Keratinocyte (primary cell): ENCODE measurements around the gene CSMD2. TPM values are rescaled to one million over a fixed set of nuclear protein-coding genes. Genes with fewer than 3 reads are reported as not detected.

Source experiments
- DNase-seq: peaks from one replicate; pipeline ENCODE4 v3.0.0-alpha.2; 2011; ENCODE audit warnings: low read depth, missing footprints, low spot score
- FAIRE-seq: peaks from 2 replicates; lab custom pipeline; 2011; peaks lifted over from hg19 to GRCh38; lab: Jason Lieb, UNC
- H2AFZ ChIP-seq: 2 replicates; pipeline ENCODE4 v1.6.0; 2012; ENCODE audit warnings: low read length, control low read depth, inconsistent platforms; ENCODE audit not compliant: control insufficient read depth
- H3K27ac ChIP-seq: 2 replicates; pipeline ENCODE4 v1.5.1; 2011; ENCODE audit warnings: low read length; ENCODE audit not compliant: control insufficient read depth, insufficient read depth
- H3K27me3 ChIP-seq: 3 replicates; pipeline ENCODE4 v1.6.0; 2011; ENCODE audit warnings: low read length; ENCODE audit not compliant: control insufficient read depth, insufficient read depth; ENCODE audit errors: extremely low read depth
- H3K36me3 ChIP-seq, 2 experiments: 2 replicates in 1 of 2; 3 replicates in 1 of 2; pipeline ENCODE4 v1.5.1; 2011; ENCODE audit warnings: low read length in 2 of 2, mild to moderate bottlenecking in 1 of 2; ENCODE audit not compliant: control insufficient read depth in 2 of 2, insufficient read depth in 2 of 2; ENCODE audit errors: extremely low read depth in 1 of 2
- H3K4me1 ChIP-seq: 3 replicates; pipeline ENCODE4 v1.5.1; 2011; ENCODE audit warnings: low read length; ENCODE audit not compliant: control insufficient read depth, insufficient read depth; ENCODE audit errors: extremely low read depth
- H3K4me2 ChIP-seq: 3 replicates; pipeline ENCODE4 v1.6.0; 2011; ENCODE audit warnings: low read depth, low read length; ENCODE audit not compliant: control insufficient read depth, insufficient read depth; ENCODE audit errors: extremely low read depth
- H3K4me3 ChIP-seq, 3 experiments: fragments of 200-600 bp in 1 of 3; sonication (generic) in 1 of 3; 2 replicates in 2 of 3; 3 replicates in 1 of 3; pipeline ENCODE4 v1.5.1; 2011 to 2016; ENCODE audit warnings: low read length in 3 of 3, mild to moderate bottlenecking in 3 of 3, control low read depth in 2 of 3, inconsistent platforms in 1 of 3, low read depth in 1 of 3, mixed read lengths in 1 of 3, mixed run types in 1 of 3, moderate library complexity in 1 of 3; ENCODE audit not compliant: control insufficient read depth in 2 of 3, insufficient read depth in 2 of 3; ENCODE audit errors: extremely low read depth in 1 of 3
- H3K79me2 ChIP-seq: 2 replicates; pipeline ENCODE4 v1.6.0; 2012; ENCODE audit warnings: low read length; ENCODE audit not compliant: control insufficient read depth, insufficient read depth
- H3K9ac ChIP-seq: 3 replicates; pipeline ENCODE4 v1.6.0; 2011; ENCODE audit warnings: low read length; ENCODE audit not compliant: control insufficient read depth, insufficient read depth; ENCODE audit errors: extremely low read depth
- H3K9me1 ChIP-seq: 3 replicates; pipeline ENCODE4 v1.6.0; 2011; ENCODE audit warnings: low read length; ENCODE audit not compliant: control insufficient read depth, insufficient read depth; ENCODE audit errors: extremely low read depth
- H3K9me3 ChIP-seq: 2 replicates; pipeline ENCODE4 v1.5.1; 2012; ENCODE audit warnings: low read depth, low read length; ENCODE audit not compliant: control insufficient read depth
- H4K20me1 ChIP-seq: 3 replicates; pipeline ENCODE4 v1.6.0; 2011; ENCODE audit warnings: low read length; ENCODE audit not compliant: control insufficient read depth, insufficient read depth; ENCODE audit errors: extremely low read depth
- EZH2 ChIP-seq: IDR thresholded peaks from one replicate; pipeline ENCODE4 v1.6.1; 2012; ENCODE audit warnings: inconsistent platforms, mild to moderate bottlenecking, low read length, moderate library complexity
- dilution Hi-C: fragments of 300-500 bp; cut with MboI; formaldehyde crosslinking; loops from one replicate; pipeline ENCODE4 v1.7.0; 2020; ENCODE audit warnings: low sequenced_read_pairs; ENCODE audit not compliant: extremely low pct_ligation_motif_present
- polyA plus RNA-seq, 5 experiments: library from polyadenylated mRNA; depleted of rRNA in 3 of 5; stranded (reverse) in 3 of 5; stranded (forward) in 1 of 5; unstranded in 1 of 5; fragments of >200 nt; gene quantifications; 1 replicate in 1 of 5; 2 replicates in 3 of 5; 3 replicates in 1 of 5; pipeline versions ENCODE4 v1.2.1 to v1.2.3, GENCODE V29; 2011 to 2012; ENCODE audit warnings: missing spikeins in 2 of 5, low read depth in 1 of 5, low replicate concordance in 1 of 5
- TF ChIP-seq, protein P1 (sequence below), 3 experiments: IDR thresholded peaks in 1 of 3; conservative IDR thresholded peaks in 1 of 3; optimal IDR thresholded peaks in 1 of 3; 2 replicates in 2 of 3; 3 replicates in 1 of 3; pipeline versions ENCODE3 to v1.5.1; 2011; ENCODE audit warnings: low read length in 3 of 3, mild to moderate bottlenecking in 3 of 3, moderate library complexity in 2 of 3, control low read depth in 1 of 3, inconsistent platforms in 1 of 3; ENCODE audit not compliant: insufficient read depth in 2 of 3; ENCODE audit errors: extremely low read depth in 1 of 3

The CSMD2 gene
- polyA plus RNA-seq, 1 donor (not counting 4 experiments of a cell fraction or from before 2014, with no cell fraction given) = 2.0 TPM

DNA sequence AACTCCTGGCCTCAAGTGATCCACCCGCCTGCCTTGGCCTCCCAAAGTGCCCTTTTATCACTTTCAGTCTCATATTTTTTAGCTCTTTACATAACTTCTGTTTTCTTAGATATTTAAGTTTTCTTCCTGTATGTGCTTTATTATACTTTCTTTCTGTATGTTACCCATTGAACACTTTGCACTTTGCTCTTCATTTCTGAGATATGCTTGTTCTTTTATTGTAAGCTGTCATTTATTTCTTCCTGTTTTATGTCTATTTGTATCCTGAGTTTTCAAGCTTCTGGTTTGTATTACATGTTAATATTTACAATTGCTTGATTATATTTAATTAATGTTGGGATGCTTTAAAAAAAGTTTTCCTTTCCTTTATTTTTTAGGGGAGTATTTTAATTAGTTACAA lies 656.9 kb downstream of the CSMD2 start:
- Histone ChIP-seq H3K36me3 (no peaks in the 10 kb centered on the region), H3K79me2 (no peaks in the 10 kb centered on the region), H3K9me3 (no peaks in the 10 kb centered on the region), H2AFZ (no peak overlapping the region), H3K27ac (no peak overlapping the region), H3K4me1 (peaks cover 3% of the 10 kb centered on the region), H3K4me3 (no peak overlapping the region), H4K20me1 (no peaks in the 10 kb centered on the region), H3K9me1 (no peaks in the 10 kb centered on the region), H3K4me2 (no peak overlapping the region), H3K9ac (no peak overlapping the region), H3K27me3 (no peaks in the 10 kb centered on the region)
- TF ChIP-seq EZH2 = no peak
- TF ChIP-seq, protein P1, sequence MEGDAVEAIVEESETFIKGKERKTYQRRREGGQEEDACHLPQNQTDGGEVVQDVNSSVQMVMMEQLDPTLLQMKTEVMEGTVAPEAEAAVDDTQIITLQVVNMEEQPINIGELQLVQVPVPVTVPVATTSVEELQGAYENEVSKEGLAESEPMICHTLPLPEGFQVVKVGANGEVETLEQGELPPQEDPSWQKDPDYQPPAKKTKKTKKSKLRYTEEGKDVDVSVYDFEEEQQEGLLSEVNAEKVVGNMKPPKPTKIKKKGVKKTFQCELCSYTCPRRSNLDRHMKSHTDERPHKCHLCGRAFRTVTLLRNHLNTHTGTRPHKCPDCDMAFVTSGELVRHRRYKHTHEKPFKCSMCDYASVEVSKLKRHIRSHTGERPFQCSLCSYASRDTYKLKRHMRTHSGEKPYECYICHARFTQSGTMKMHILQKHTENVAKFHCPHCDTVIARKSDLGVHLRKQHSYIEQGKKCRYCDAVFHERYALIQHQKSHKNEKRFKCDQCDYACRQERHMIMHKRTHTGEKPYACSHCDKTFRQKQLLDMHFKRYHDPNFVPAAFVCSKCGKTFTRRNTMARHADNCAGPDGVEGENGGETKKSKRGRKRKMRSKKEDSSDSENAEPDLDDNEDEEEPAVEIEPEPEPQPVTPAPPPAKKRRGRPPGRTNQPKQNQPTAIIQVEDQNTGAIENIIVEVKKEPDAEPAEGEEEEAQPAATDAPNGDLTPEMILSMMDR (optimal IDR thresholded peaks at IDR 0.05 in 1 of 3, IDR thresholded peaks at IDR 0.05 in 1 of 3, conservative IDR thresholded peaks at IDR 0.05 in 1 of 3; ENCODE audit: extremely low read depth in 1 of 3, insufficient read depth in 2 of 3, low read length in 3 of 3) = no peak
- dilution Hi-C loops = no loop called here
- DNase-seq (no peak), FAIRE-seq (no peak)

DNA sequence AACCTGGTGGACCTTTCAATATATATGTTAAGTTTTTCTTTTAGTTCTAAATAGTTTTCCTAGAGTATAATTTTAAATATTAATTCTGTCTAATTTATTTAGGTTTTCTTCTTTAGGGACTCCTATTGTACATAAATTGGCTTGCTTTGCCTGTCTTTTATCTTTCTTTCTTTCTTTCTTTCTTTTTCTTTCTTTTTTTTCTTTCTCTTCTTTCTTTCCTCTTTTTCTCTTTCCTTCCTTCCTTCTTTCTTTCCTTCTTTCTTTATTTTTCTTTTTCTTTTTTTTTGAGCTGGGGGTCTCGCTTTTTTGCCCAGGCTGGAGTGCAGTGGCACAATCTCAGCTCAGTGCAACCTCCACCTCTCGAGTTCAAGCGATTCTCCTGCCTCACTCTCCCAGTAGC lies 657.4 kb downstream of the CSMD2 start:
- no peak overlapping the region for H3K4me2 ChIP-seq
- dilution Hi-C loops = no loop called here
- FAIRE-seq = no peak
- no peak for DNase-seq
- H3K9me3 ChIP-seq = no peaks in the 10 kb centered on the region
- no peak overlapping the region for H3K4me3 ChIP-seq
- no peaks in the 10 kb centered on the region for H4K20me1 ChIP-seq
- no peak overlapping the region for H2AFZ ChIP-seq
- H3K36me3 ChIP-seq = no peaks in the 10 kb centered on the region
- H3K27me3 ChIP-seq = no peaks in the 10 kb centered on the region
- TF ChIP-seq EZH2 = no peak
- TF ChIP-seq, protein P1 (optimal IDR thresholded peaks at IDR 0.05 in 1 of 3, IDR thresholded peaks at IDR 0.05 in 1 of 3, conservative IDR thresholded peaks at IDR 0.05 in 1 of 3; ENCODE audit: extremely low read depth in 1 of 3, insufficient read depth in 2 of 3, low read length in 3 of 3) = no peak
- H3K9me1 ChIP-seq = no peaks in the 10 kb centered on the region
- H3K79me2 ChIP-seq = no peaks in the 10 kb centered on the region
- no peak overlapping the region for H3K9ac ChIP-seq
- H3K4me1 ChIP-seq = peaks cover 8% of the 10 kb centered on the region
- H3K27ac ChIP-seq = no peak overlapping the region
